HG03378 (cell line): ENCODE data around the gene ZFYVE28.

ENCODE experiments used
- ATAC-seq: cut with Tn5 transposase; IDR thresholded peaks from one replicate; pipeline ENCODE4 v1.9.1; 2021; ENCODE audit warnings: mild to moderate bottlenecking, moderate library complexity; ENCODE audit not compliant: unreplicated experiment

The ZFYVE28 gene

GRCh38 chr4:2354760-2355159 is 63.7 kb downstream of the ZFYVE28 start:
- no peak for ATAC-seq

GRCh38 chr4:2354118-2354517 is 64.3 kb downstream of the ZFYVE28 start:
- ATAC-seq, result no peak

GRCh38 chr4:2353222-2354107 is 65.0 kb downstream of the ZFYVE28 start:
- no peak for ATAC-seq

GRCh38 chr4:2352729-2353221 is 65.7 kb downstream of the ZFYVE28 start:
- no peak for ATAC-seq

- ATAC-seq, result no peak
Measured at GRCh38 chr4:2352171-2352570, 66.3 kb downstream of the ZFYVE28 start.

- ATAC-seq, result no peak
Measured at GRCh38 chr4:2350982-2351381, 67.5 kb downstream of the ZFYVE28 start.

GRCh38 chr4:2348786-2349185 is 69.7 kb downstream of the ZFYVE28 start:
- no peak for ATAC-seq

- ATAC-seq, result no peak
Measured at GRCh38 chr4:2347190-2347589, 71.3 kb downstream of the ZFYVE28 start.

GRCh38 chr4:2343476-2343875 is 75.0 kb downstream of the ZFYVE28 start:
- no peak for ATAC-seq

GRCh38 chr4:2341911-2342652 is 76.4 kb downstream of the ZFYVE28 start:
- ATAC-seq, result no peak

GRCh38 chr4:2341261-2341841 is 77.1 kb downstream of the ZFYVE28 start:
- ATAC-seq, result no peak

- ATAC-seq, result no peak
Measured at GRCh38 chr4:2340272-2341061, 78.0 kb downstream of the ZFYVE28 start.

GRCh38 chr4:2339458-2340271 is 78.8 kb downstream of the ZFYVE28 start:
- no peak for ATAC-seq

GRCh38 chr4:2338754-2339457 is 79.5 kb downstream of the ZFYVE28 start:
- ATAC-seq, result no peak

GRCh38 chr4:2337896-2338295 is 80.5 kb downstream of the ZFYVE28 start:
- no peak for ATAC-seq

GRCh38 chr4:2337131-2337723 is 81.2 kb downstream of the ZFYVE28 start:
- ATAC-seq, result no peak

- no peak for ATAC-seq
Measured at GRCh38 chr4:2336659-2337058, 81.8 kb downstream of the ZFYVE28 start.

- no peak for ATAC-seq
Measured at GRCh38 chr4:2335729-2336101, 82.7 kb downstream of the ZFYVE28 start.
